ENCODE measurements around the gene GJA9. TPM values are rescaled to one million over a fixed set of nuclear protein-coding genes. Genes with fewer than 3 reads are reported as not detected.

The GJA9 gene
- total and polyA plus RNA-seq, 2 experiments from 2014 or later: 0.21 TPM; not detected in 1

DNA sequence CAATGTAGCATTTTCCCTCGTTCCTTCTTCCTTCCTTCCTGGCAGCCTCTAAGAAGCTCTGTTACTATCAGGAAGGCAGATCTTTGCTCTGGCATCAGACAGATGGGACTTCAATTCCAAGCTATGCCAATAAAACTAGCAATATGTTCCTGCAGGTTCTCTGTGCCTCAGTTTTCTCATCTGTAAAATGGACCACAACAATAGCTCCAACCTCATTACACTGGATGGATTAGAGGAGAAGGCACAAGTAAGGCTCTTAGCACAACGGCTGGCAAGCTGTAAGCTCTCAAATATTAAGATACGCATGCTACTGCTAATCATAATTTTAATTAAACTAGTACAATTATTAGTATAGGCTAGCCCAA lies 49.0 kb downstream of the GJA9 start:
- H3F3A ChIP-seq (replicated peaks; ENCODE audit: low read depth): no peaks in the 10 kb centered on the region
- no peak overlapping the region for H3K4me3 ChIP-seq
- H3K79me2 ChIP-seq (replicated peaks; ENCODE audit: insufficient read depth): no peaks in the 10 kb centered on the region
- no peaks in the 10 kb centered on the region for H3K9me2 ChIP-seq (ENCODE audit: insufficient read depth)
- Mint-ChIP-seq H3K9me3 (no peaks in the 10 kb centered on the region), H3K36me3 (ENCODE audit: low read depth) (no peaks in the 10 kb centered on the region), H3K27me3 (ENCODE audit: insufficient read depth, low read depth, poor library complexity) (peaks cover 4% of the 10 kb centered on the region), H3K4me1 (peaks cover 10% of the 10 kb centered on the region; the same call in 2 of the 3 replicates), H3K27ac (no peak overlapping the region), H3K4me3 (no peak overlapping the region)
- no peak for TF ChIP-seq CREB1 (CRISPR knock-in tag; IDR thresholded peaks at IDR 0.05; ENCODE audit: low read depth)
- TF ChIP-seq ZNF114 (CRISPR knock-in tag; IDR thresholded peaks at IDR 0.05): no peak
- TF ChIP-seq ZNF331 (CRISPR knock-in tag; IDR thresholded peaks at IDR 0.05; ENCODE audit: low read depth): no peak
- TF ChIP-seq EZH2 (IDR thresholded peaks at IDR 0.05; ENCODE audit: low read depth, unreplicated experiment): no peak
- TF ChIP-seq JUNB (IDR thresholded peaks at IDR 0.05; ENCODE audit: unreplicated experiment): no peak
- TF ChIP-seq NANOG (IDR thresholded peaks at IDR 0.05; ENCODE audit: borderline replicate concordance): no peak
- DNase-seq (ENCODE audit: low spot score) (no peak), ATAC-seq (no peak)
- peaks cover 1% of the 10 kb centered on the region; the same call in 1 of the 2 replicates for H3K4me1 ChIP-seq (ENCODE audit: insufficient read depth)
- H4K20me1 ChIP-seq (replicated peaks; ENCODE audit: insufficient read depth): no peaks in the 10 kb centered on the region
- no peak overlapping the region for H3K27ac ChIP-seq (ENCODE audit: low read depth)
- no peaks in the 10 kb centered on the region for H3K27me3 ChIP-seq (ENCODE audit: insufficient read depth)
- no peak overlapping the region for H3K4me2 ChIP-seq
- H3K36me3 ChIP-seq (ENCODE audit: insufficient read depth): no peaks in the 10 kb centered on the region
- H2AFZ ChIP-seq: no peak overlapping the region

DNA sequence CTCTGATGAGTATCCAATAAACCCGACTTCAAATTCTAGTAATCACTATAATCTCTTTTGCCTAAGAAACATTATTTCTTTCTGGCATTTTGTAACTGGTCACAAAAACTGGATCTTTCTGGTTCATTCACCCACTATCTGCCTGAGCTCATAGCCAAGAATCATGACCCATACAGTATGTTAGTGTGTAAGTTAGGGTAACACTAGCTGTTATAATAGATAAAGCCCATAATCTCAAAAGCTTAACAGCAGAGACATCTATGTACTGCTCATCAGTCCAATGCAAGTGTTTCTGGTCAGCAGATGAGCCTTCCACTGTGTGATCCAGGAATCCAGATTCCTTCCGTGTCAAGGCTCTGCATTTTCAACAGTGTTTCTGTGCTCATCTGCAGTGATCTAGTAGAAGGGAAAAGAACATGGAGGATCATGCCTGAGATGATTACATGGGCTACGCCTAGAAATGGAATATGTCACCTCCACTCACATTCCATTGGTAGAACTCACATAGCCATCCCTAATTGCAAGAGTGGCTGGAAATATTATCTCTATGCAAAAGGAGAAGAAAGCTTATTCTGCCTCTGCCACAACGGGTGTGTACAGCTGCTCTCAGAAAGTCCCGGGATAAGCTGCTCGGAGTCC lies 49.5 kb downstream of the GJA9 start:
- Mint-ChIP-seq H3K27me3 (ENCODE audit: insufficient read depth, low read depth, poor library complexity) (peaks cover 4% of the 10 kb centered on the region), H3K27ac (no peak overlapping the region), H3K9me3 (no peaks in the 10 kb centered on the region), H3K4me3 (no peak overlapping the region), H3K36me3 (ENCODE audit: low read depth) (no peaks in the 10 kb centered on the region), H3K4me1 (peaks cover 5% of the 10 kb centered on the region; the same call in 2 of the 3 replicates)
- H3K4me1 ChIP-seq (ENCODE audit: insufficient read depth): no peaks in the 10 kb centered on the region; the same call in 1 of the 2 replicates
- no peak overlapping the region for H3K27ac ChIP-seq (ENCODE audit: low read depth)
- no peak for DNase-seq (ENCODE audit: low spot score)
- no peaks in the 10 kb centered on the region for H3F3A ChIP-seq (replicated peaks; ENCODE audit: low read depth)
- H3K27me3 ChIP-seq (ENCODE audit: insufficient read depth): no peaks in the 10 kb centered on the region
- H4K20me1 ChIP-seq (replicated peaks; ENCODE audit: insufficient read depth): no peaks in the 10 kb centered on the region
- no peak overlapping the region for H2AFZ ChIP-seq
- no peak overlapping the region for H3K4me3 ChIP-seq
- no peaks in the 10 kb centered on the region for H3K36me3 ChIP-seq (ENCODE audit: insufficient read depth)
- H3K4me2 ChIP-seq: no peak overlapping the region
- TF ChIP-seq CTCF (conservative IDR thresholded peaks at IDR 0.05; ENCODE audit: low read depth in 2 of 2): no peak
- TF ChIP-seq NANOG (IDR thresholded peaks at IDR 0.05; ENCODE audit: borderline replicate concordance): no peak
- TF ChIP-seq ZNF462 (CRISPR knock-in tag; IDR thresholded peaks at IDR 0.05): no peak
- no peak for TF ChIP-seq JUNB (IDR thresholded peaks at IDR 0.05; ENCODE audit: unreplicated experiment)
- no peak for TF ChIP-seq POLR2AphosphoS5 (IDR thresholded peaks at IDR 0.05; ENCODE audit: low read depth)
- TF ChIP-seq EZH2 (IDR thresholded peaks at IDR 0.05; ENCODE audit: low read depth, unreplicated experiment): no peak
- H3K79me2 ChIP-seq (replicated peaks; ENCODE audit: insufficient read depth): no peaks in the 10 kb centered on the region
- H3K9me2 ChIP-seq (ENCODE audit: insufficient read depth): no peaks in the 10 kb centered on the region
- no peak for ATAC-seq
